Common myeloid progenitor, CD34-positive (primary cell): ENCODE data around the gene ARVCF.

Experiments
- CTCF ChIA-PET: fragments of 350-600 bp; sonication (Branson Sonifier 250); formaldehyde crosslinking; loops from one replicate; lab custom pipeline; 2021; ENCODE audit warnings: antibody characterized with exemption; lab: Charles Lee
- POLR2A ChIA-PET: fragments of 350-600 bp; sonication (Branson Sonifier 250); formaldehyde crosslinking; loops from one replicate; lab custom pipeline; 2021; ENCODE audit warnings: antibody characterized with exemption; lab: Charles Lee
- DNase-seq, 3 donors: peaks; one replicate each; pipeline versions ENCODE4 v3.0.0 to v3.0.0-alpha.2; 2013
- H3K27ac ChIP-seq, 2 experiments: 1 replicate in 1 of 2; 2 replicates in 1 of 2; pipeline ENCODE4 v1.7.0; 2013; ENCODE audit warnings: inconsistent platforms in 2 of 2, low read length in 2 of 2, mild to moderate bottlenecking in 2 of 2, low read depth in 1 of 2, moderate library complexity in 1 of 2; ENCODE audit not compliant: severe bottlenecking in 2 of 2, insufficient read depth in 1 of 2, poor library complexity in 1 of 2
- H3K27me3 ChIP-seq, 5 experiments: replicated peaks in 2 of 5; 1 replicate in 3 of 5; 2 replicates in 2 of 5; pipeline versions ENCODE4 v1.6.1 to v1.7.0; 2013; ENCODE audit warnings: low read length in 4 of 5, mild to moderate bottlenecking in 2 of 5, moderate library complexity in 2 of 5, inconsistent platforms in 1 of 5; ENCODE audit not compliant: insufficient read depth in 5 of 5, control insufficient read depth in 4 of 5
- H3K36me3 ChIP-seq, 4 experiments: 1 replicate in 2 of 4; 2 replicates in 2 of 4; pipeline versions ENCODE4 v1.6.1 to v1.7.0; 2013; ENCODE audit warnings: low read length in 3 of 4, control low read depth in 1 of 4, mild to moderate bottlenecking in 1 of 4; ENCODE audit not compliant: control insufficient read depth in 4 of 4, insufficient read depth in 4 of 4
- H3K4me1 ChIP-seq, 4 experiments: 1 replicate in 3 of 4; 2 replicates in 1 of 4; pipeline versions ENCODE4 v1.6.1 to v1.7.1; 2013; ENCODE audit warnings: low read length in 3 of 4, mild to moderate bottlenecking in 3 of 4, control low read depth in 1 of 4, inconsistent platforms in 1 of 4, moderate library complexity in 1 of 4; ENCODE audit not compliant: control insufficient read depth in 4 of 4, insufficient read depth in 4 of 4; ENCODE audit errors: control extremely low read depth in 1 of 4
- H3K4me3 ChIP-seq, 7 experiments: 1 replicate in 4 of 7; 2 replicates in 3 of 7; pipeline versions ENCODE4 v1.5.1 to v1.7.0; 2013; ENCODE audit warnings: mild to moderate bottlenecking in 7 of 7, low read length in 6 of 7, moderate library complexity in 6 of 7, inconsistent platforms in 2 of 7, low read depth in 2 of 7, control low read depth in 1 of 7; ENCODE audit not compliant: insufficient read depth in 4 of 7, control insufficient read depth in 1 of 7; ENCODE audit errors: extremely low read depth in 1 of 7
- H3K9me3 ChIP-seq, 5 experiments: 1 replicate in 4 of 5; 2 replicates in 1 of 5; pipeline versions ENCODE4 v1.6.1 to v1.7.1; 2013; ENCODE audit warnings: low read length in 4 of 5, mild to moderate bottlenecking in 2 of 5, inconsistent platforms in 1 of 5, low read depth in 1 of 5, moderate library complexity in 1 of 5; ENCODE audit not compliant: control insufficient read depth in 4 of 5, insufficient read depth in 2 of 5; ENCODE audit errors: control extremely low read depth in 1 of 5
- WGBS: methylation state at CpG from one replicate; pipeline ENCODE4 v1.1.5; 2013; ENCODE audit not compliant: insufficient coverage; 5-methylcytosine and 5-hydroxymethylcytosine counted together

The ARVCF gene

GRCh38 chr22:19972251-19972650 is 44.4 kb downstream of the ARVCF start:
- no peak overlapping the region for H3K4me3 ChIP-seq
- H3K27me3 ChIP-seq: no peaks in the 10 kb centered on the region
- peaks cover 0 to 63% (median 50%) of the 10 kb centered on the region in 4 experiments for H3K4me1 ChIP-seq
- ChIA-PET POLR2A (interaction anchor here (4.9 kb wide), 1 partner anchor 42 kb away, joined by 33 read pairs; no protein-coding TSS in a partner anchor), CTCF (interaction anchor here (0.7 to 15.9 kb wide), 10 partner anchors 9 to 113 kb away, joined by 3 to 384 read pairs (median 14); no protein-coding TSS in a partner anchor)
- DNase-seq: no peak
- H3K27ac ChIP-seq: no peak overlapping the region
- 93% methylated on average over 6 of the region's 9 CpGs for WGBS
- H3K36me3 ChIP-seq: peaks cover 10 to 47% (median 26%) of the 10 kb centered on the region in 4 experiments
- no peaks in the 10 kb centered on the region for H3K9me3 ChIP-seq

- CTCF ChIA-PET: interaction anchor here (0.8 to 15.9 kb wide), 13 partner anchors 10 to 158 kb away, joined by 3 to 384 read pairs (median 10); no protein-coding TSS in a partner anchor
- POLR2A ChIA-PET: interaction anchor here (0.7 to 4.9 kb wide), 3 partner anchors 40 to 292 kb away, joined by 3 to 33 read pairs (median 7); no protein-coding TSS in a partner anchor
- 42% methylated on average over 18 of the region's 28 CpGs for WGBS
- no peaks in the 10 kb centered on the region for H3K27me3 ChIP-seq
- DNase-seq: peak in 2 of 3 donors; percentile 40 to 59
- H3K4me1 ChIP-seq: peaks cover 0 to 59% (median 48%) of the 10 kb centered on the region in 4 experiments
- no peak overlapping the region for H3K27ac ChIP-seq
- H3K4me3 ChIP-seq: no peak overlapping the region
- peaks cover 13 to 54% (median 31%) of the 10 kb centered on the region in 4 experiments for H3K36me3 ChIP-seq
- H3K9me3 ChIP-seq: no peaks in the 10 kb centered on the region
Measured at GRCh38 chr22:19971276-19972124, 45.1 kb downstream of the ARVCF start.

GRCh38 chr22:19970479-19971275 is 45.9 kb downstream of the ARVCF start:
- H3K27ac ChIP-seq: no peak overlapping the region
- H3K36me3 ChIP-seq: peaks cover 13 to 59% (median 32%) of the 10 kb centered on the region in 4 experiments
- DNase-seq: peak; percentile 66 to 86 (median 81)
- CTCF ChIA-PET: interaction anchor here (0.8 to 15.9 kb wide), 14 partner anchors 16 to 251 kb away, joined by 3 to 384 read pairs (median 8); no protein-coding TSS in a partner anchor
- no peak overlapping the region for H3K4me3 ChIP-seq
- H3K9me3 ChIP-seq: no peaks in the 10 kb centered on the region
- POLR2A ChIA-PET: interaction anchor here (0.7 to 4.9 kb wide), 3 partner anchors 41 to 291 kb away, joined by 3 to 33 read pairs (median 7); no protein-coding TSS in a partner anchor
- H3K4me1 ChIP-seq: peaks cover 0 to 51% (median 40%) of the 10 kb centered on the region in 4 experiments
- no peaks in the 10 kb centered on the region for H3K27me3 ChIP-seq
- WGBS: 79% methylated on average over 16 of the region's 25 CpGs

GRCh38 chr22:19970031-19970478 is 46.6 kb downstream of the ARVCF start:
- ChIA-PET POLR2A (interaction anchor here (4.9 kb wide), 1 partner anchor 44 kb away, joined by 33 read pairs; no protein-coding TSS in a partner anchor), CTCF (interaction anchor here (0.8 to 15.9 kb wide), 12 partner anchors 11 to 251 kb away, joined by 3 to 384 read pairs (median 8); no protein-coding TSS in a partner anchor)
- Histone ChIP-seq H3K9me3 (no peaks in the 10 kb centered on the region), H3K36me3 (peaks cover 13 to 64% (median 33%) of the 10 kb centered on the region in 4 experiments), H3K4me1 (peaks cover 0 to 44% (median 34%) of the 10 kb centered on the region in 4 experiments), H3K27me3 (no peaks in the 10 kb centered on the region), H3K4me3 (no peak overlapping the region), H3K27ac (no peak overlapping the region)
- WGBS: 92% methylated on average over 8 of the region's 9 CpGs
- DNase-seq: no peak

- no peak overlapping the region for H3K4me3 ChIP-seq
- CTCF ChIA-PET: interaction anchor here (0.6 to 15.9 kb wide), 13 partner anchors 11 to 250 kb away, joined by 3 to 384 read pairs (median 4); no protein-coding TSS in a partner anchor
- 92% methylated on average over 11 of the region's 11 CpGs for whole genome bisulfite sequencing
- DNase-seq: no peak
- H3K9me3 ChIP-seq: no peaks in the 10 kb centered on the region
- POLR2A ChIA-PET: interaction anchor here (4.9 kb wide), 1 partner anchor 45 kb away, joined by 33 read pairs; no protein-coding TSS in a partner anchor
- no peaks in the 10 kb centered on the region for H3K27me3 ChIP-seq
- peaks cover 17 to 71% (median 36%) of the 10 kb centered on the region in 4 experiments for H3K36me3 ChIP-seq
- H3K27ac ChIP-seq: no peak overlapping the region
- peaks cover 0 to 37% (median 27%) of the 10 kb centered on the region in 4 experiments for H3K4me1 ChIP-seq
Measured at GRCh38 chr22:19969141-19969928, 47.3 kb downstream of the ARVCF start.
